Measurements from ENCODE around the gene HGFAC.

- TF ChIP-seq EZH2phosphoT487 (IDR thresholded peaks at IDR 0.05; ENCODE audit: insufficient read depth, low read depth), result no peak
- TF ChIP-seq EZH2 (IDR thresholded peaks at IDR 0.05; ENCODE audit: insufficient read depth, poor library complexity, severe bottlenecking), result no peak
Observed at GRCh38 chr4:3437998-3438846, 3.5 kb upstream of the HGFAC start.

Measured in GM23248 (cell line).